ENCODE measurements around the gene PSD2. TPM values are rescaled to one million over a fixed set of nuclear protein-coding genes. Genes with fewer than 3 reads are reported as not detected.

The PSD2 gene
- total and polyA plus RNA-seq, 4 donors: 0.30 to 0.62 (median 0.41) TPM; not detected in 1

GRCh38 chr5:139867581-139867980 lies 72.0 kb downstream of the PSD2 start:
- intact Hi-C loops (cut with DNase I): no loop called here
- Histone ChIP-seq H3K4me3 (ENCODE audit: low read length in 2 of 2) (no peak overlapping the region), H3K9me3 (ENCODE audit: control insufficient read depth, low read length) (no peaks in the 10 kb centered on the region), H3K27me3 (ENCODE audit: control insufficient read depth in 1 of 2, insufficient read depth in 2 of 2, low read length in 1 of 2) (no peaks in the 10 kb centered on the region), H3K4me1 (ENCODE audit: control insufficient read depth in 1 of 2, insufficient read depth in 2 of 2, low read length in 2 of 2) (no peaks in the 10 kb centered on the region), H3K27ac (ENCODE audit: low read depth in 1 of 2, low read length in 2 of 2) (no peak overlapping the region), H3K36me3 (ENCODE audit: control insufficient read depth in 1 of 2, insufficient read depth in 2 of 2, low read length in 1 of 2) (no peaks in the 10 kb centered on the region)
- no peak for DNase-seq
- no peak for ATAC-seq (ENCODE audit: low FRiP score)

DNA sequence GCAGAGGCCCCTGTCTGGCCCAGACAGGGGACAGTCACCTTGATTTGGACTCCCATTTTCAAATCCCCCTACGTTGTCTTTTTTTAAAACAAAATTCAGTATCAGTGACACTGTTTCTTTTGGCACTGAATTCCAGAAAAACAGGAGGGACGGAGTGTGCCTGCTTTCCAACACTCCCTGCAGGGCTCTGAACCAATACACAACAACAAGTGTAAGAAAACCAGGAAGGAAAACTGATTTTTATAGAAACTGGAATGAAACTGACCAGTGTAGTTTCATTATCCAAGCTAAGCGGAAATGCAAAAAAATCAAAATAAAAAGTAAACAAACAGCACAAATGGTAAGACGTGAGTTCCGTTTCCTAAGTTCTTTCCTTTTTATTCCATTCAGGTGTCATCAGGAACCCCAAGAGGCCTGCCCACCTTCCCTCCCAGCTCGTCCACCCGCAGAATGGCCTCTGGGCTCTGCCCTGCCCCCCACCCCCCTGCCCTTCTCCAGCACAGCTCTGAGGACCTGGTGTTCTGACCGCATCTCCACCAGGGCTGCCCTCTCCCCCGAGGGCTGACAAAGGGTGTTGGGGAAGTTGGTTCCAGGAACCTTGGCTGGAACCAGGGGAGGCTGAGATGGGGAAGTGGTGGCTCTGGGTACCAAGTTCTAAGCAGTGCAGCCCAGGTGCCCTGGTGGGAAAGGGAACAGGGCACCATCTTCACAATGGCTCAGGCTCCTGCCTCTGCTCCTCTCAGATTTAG lies 73.6 kb downstream of the PSD2 start:
- Histone ChIP-seq H3K4me3 (ENCODE audit: low read length in 2 of 2) (no peak overlapping the region), H3K36me3 (ENCODE audit: control insufficient read depth in 1 of 2, insufficient read depth in 2 of 2, low read length in 1 of 2) (no peaks in the 10 kb centered on the region), H3K27me3 (ENCODE audit: control insufficient read depth in 1 of 2, insufficient read depth in 2 of 2, low read length in 1 of 2) (no peaks in the 10 kb centered on the region), H3K4me1 (ENCODE audit: control insufficient read depth in 1 of 2, insufficient read depth in 2 of 2, low read length in 2 of 2) (no peaks in the 10 kb centered on the region), H3K9me3 (ENCODE audit: control insufficient read depth, low read length) (no peaks in the 10 kb centered on the region), H3K27ac (ENCODE audit: low read depth in 1 of 2, low read length in 2 of 2) (no peak overlapping the region)
- intact Hi-C loops (cut with DNase I): no loop called here
- no peak for DNase-seq
- 46 to 49% methylated on average over 9 of the region's 9 CpGs for WGBS, 2 donors
- ATAC-seq (ENCODE audit: low FRiP score): no peak

DNA sequence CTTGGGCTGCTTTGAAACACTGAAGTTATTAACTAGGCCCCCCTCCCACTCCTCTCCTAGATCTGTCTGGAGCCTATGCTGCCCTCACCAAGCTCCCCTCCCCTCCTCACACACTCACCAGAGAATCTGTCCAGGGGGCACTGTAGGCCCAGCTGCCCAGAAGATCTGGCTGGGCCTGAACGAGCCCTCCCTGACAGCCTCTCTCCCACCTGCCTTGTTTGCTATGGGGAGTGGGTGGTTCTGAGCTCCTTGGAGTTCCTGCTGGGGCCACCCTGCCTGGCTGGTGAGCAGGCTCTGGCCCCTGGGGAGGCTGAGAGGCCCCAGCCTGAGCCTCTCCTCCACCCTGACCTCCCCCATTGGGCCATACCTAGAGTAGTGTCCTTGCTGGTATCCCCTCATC lies 75.1 kb downstream of the PSD2 start:
- 91 to 94% methylated on average over 1 of the region's 1 CpG for WGBS, 2 donors
- no peaks in the 10 kb centered on the region for H3K4me1 ChIP-seq (ENCODE audit: control insufficient read depth in 1 of 2, insufficient read depth in 2 of 2, low read length in 2 of 2)
- H3K9me3 ChIP-seq (ENCODE audit: control insufficient read depth, low read length): no peaks in the 10 kb centered on the region
- no peak for ATAC-seq (ENCODE audit: low FRiP score)
- H3K27me3 ChIP-seq (ENCODE audit: control insufficient read depth in 1 of 2, insufficient read depth in 2 of 2, low read length in 1 of 2): no peaks in the 10 kb centered on the region
- H3K4me3 ChIP-seq (ENCODE audit: low read length in 2 of 2): no peak overlapping the region
- intact Hi-C loops (cut with DNase I): no loop called here
- no peak overlapping the region for H3K27ac ChIP-seq (ENCODE audit: low read depth in 1 of 2, low read length in 2 of 2)
- no peak for DNase-seq
- no peaks in the 10 kb centered on the region for H3K36me3 ChIP-seq (ENCODE audit: control insufficient read depth in 1 of 2, insufficient read depth in 2 of 2, low read length in 1 of 2)

DNA sequence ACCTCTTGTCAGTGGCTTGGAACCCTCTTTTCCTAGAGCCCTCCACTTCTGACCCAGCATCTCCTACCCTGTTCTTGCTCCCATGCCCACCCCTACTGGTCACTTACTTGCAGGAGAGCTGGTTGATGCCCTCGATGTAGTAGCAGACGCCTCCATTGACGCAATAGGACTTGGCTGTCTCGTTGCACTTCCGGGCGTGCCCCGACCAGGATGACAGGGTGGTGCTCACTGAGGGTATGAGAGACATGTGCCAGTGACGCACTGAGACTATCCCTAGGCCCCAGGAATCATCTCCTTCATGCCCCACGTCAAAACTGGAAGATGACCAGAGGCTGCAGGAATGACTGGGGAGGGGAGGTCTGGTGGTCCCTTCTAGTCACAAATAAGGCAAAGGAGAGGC lies 76.0 kb downstream of the PSD2 start:
- 94 to 96% methylated on average over 9 of the region's 9 CpGs for WGBS, 2 donors
- DNase-seq: no peak
- H3K27ac ChIP-seq (ENCODE audit: low read depth in 1 of 2, low read length in 2 of 2): no peak overlapping the region

GRCh38 chr5:139872052-139872766 lies 76.6 kb downstream of the PSD2 start:
- H3K4me1 ChIP-seq (ENCODE audit: control insufficient read depth in 1 of 2, insufficient read depth in 2 of 2, low read length in 2 of 2): no peaks in the 10 kb centered on the region
- no peak overlapping the region for H3K4me3 ChIP-seq (ENCODE audit: low read length in 2 of 2)
- no peaks in the 10 kb centered on the region for H3K36me3 ChIP-seq (ENCODE audit: control insufficient read depth in 1 of 2, insufficient read depth in 2 of 2, low read length in 1 of 2)
- no peaks in the 10 kb centered on the region for H3K9me3 ChIP-seq (ENCODE audit: control insufficient read depth, low read length)
- ATAC-seq (ENCODE audit: low FRiP score): no peak
- 89 to 94% methylated on average over 9 of the region's 9 CpGs for WGBS, 2 donors
- H3K27me3 ChIP-seq (ENCODE audit: control insufficient read depth in 1 of 2, insufficient read depth in 2 of 2, low read length in 1 of 2): no peaks in the 10 kb centered on the region
- H3K27ac ChIP-seq (ENCODE audit: low read depth in 1 of 2, low read length in 2 of 2): no peak overlapping the region
- intact Hi-C loops (cut with DNase I): no loop called here
- DNase-seq: no peak

More for the DNA sequence above, 76.0 kb downstream of the PSD2 start:
- intact Hi-C loops (cut with DNase I): no loop called here
- Histone ChIP-seq H3K27me3 (ENCODE audit: control insufficient read depth in 1 of 2, insufficient read depth in 2 of 2, low read length in 1 of 2) (no peaks in the 10 kb centered on the region), H3K36me3 (ENCODE audit: control insufficient read depth in 1 of 2, insufficient read depth in 2 of 2, low read length in 1 of 2) (no peaks in the 10 kb centered on the region), H3K9me3 (ENCODE audit: control insufficient read depth, low read length) (no peaks in the 10 kb centered on the region), H3K4me3 (ENCODE audit: low read length in 2 of 2) (no peak overlapping the region), H3K4me1 (ENCODE audit: control insufficient read depth in 1 of 2, insufficient read depth in 2 of 2, low read length in 2 of 2) (no peaks in the 10 kb centered on the region)
- ATAC-seq (ENCODE audit: low FRiP score): no peak

GRCh38 chr5:139872851-139873794 lies 77.5 kb downstream of the PSD2 start:
- WGBS, 2 donors: 87% methylated on average over 15 to 16 of the region's 16 CpGs
- H3K27me3 ChIP-seq (ENCODE audit: control insufficient read depth in 1 of 2, insufficient read depth in 2 of 2, low read length in 1 of 2): no peaks in the 10 kb centered on the region
- H3K9me3 ChIP-seq (ENCODE audit: control insufficient read depth, low read length): no peaks in the 10 kb centered on the region
- no peaks in the 10 kb centered on the region for H3K36me3 ChIP-seq (ENCODE audit: control insufficient read depth in 1 of 2, insufficient read depth in 2 of 2, low read length in 1 of 2)
- H3K27ac ChIP-seq (ENCODE audit: low read depth in 1 of 2, low read length in 2 of 2): no peak overlapping the region
- H3K4me3 ChIP-seq (ENCODE audit: low read length in 2 of 2): no peak overlapping the region
- DNase-seq: no peak
- ATAC-seq (ENCODE audit: low FRiP score): no peak
- H3K4me1 ChIP-seq (ENCODE audit: control insufficient read depth in 1 of 2, insufficient read depth in 2 of 2, low read length in 2 of 2): no peaks in the 10 kb centered on the region
- intact Hi-C loops (cut with DNase I): no loop called here

DNA sequence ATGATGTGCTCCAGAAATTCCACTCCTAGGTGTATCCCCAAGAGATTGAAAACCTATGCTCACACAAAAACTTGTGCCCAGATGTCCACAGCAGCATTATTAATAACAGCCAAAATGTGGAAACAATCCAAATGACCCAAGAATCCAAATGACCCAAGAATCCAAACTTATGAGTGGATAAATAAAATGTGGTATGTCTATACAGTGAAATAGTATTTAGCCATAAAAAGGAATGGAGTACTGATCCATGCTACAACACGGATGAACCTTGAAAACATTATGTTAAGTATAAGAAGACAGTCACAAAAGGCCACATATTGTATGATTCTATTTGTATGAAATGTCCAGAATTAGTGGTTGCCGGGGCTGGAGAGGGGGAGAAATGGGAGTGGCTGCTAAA lies 80.3 kb downstream of the PSD2 start:
- H3K4me3 ChIP-seq (ENCODE audit: low read length in 2 of 2): no peak overlapping the region
- WGBS, 2 donors: 73% methylated on average over 2 of the region's 2 CpGs
- H3K4me1 ChIP-seq (ENCODE audit: control insufficient read depth in 1 of 2, insufficient read depth in 2 of 2, low read length in 2 of 2): no peaks in the 10 kb centered on the region
- H3K36me3 ChIP-seq (ENCODE audit: control insufficient read depth in 1 of 2, insufficient read depth in 2 of 2, low read length in 1 of 2): peaks cover 0 to 2% of the 10 kb centered on the region in 2 donors
- no peaks in the 10 kb centered on the region for H3K9me3 ChIP-seq (ENCODE audit: control insufficient read depth, low read length)
- intact Hi-C loops (cut with DNase I): no loop called here
- DNase-seq: no peak
- no peak overlapping the region for H3K27ac ChIP-seq (ENCODE audit: low read depth in 1 of 2, low read length in 2 of 2)
- ATAC-seq (ENCODE audit: low FRiP score): no peak
- no peaks in the 10 kb centered on the region for H3K27me3 ChIP-seq (ENCODE audit: control insufficient read depth in 1 of 2, insufficient read depth in 2 of 2, low read length in 1 of 2)

- Histone ChIP-seq H3K4me3 (ENCODE audit: low read length in 2 of 2) (no peak overlapping the region), H3K27ac (ENCODE audit: low read depth in 1 of 2, low read length in 2 of 2) (no peak overlapping the region), H3K9me3 (ENCODE audit: control insufficient read depth, low read length) (no peaks in the 10 kb centered on the region), H3K36me3 (ENCODE audit: control insufficient read depth in 1 of 2, insufficient read depth in 2 of 2, low read length in 1 of 2) (peaks cover 0 to 2% of the 10 kb centered on the region in 2 donors), H3K4me1 (ENCODE audit: control insufficient read depth in 1 of 2, insufficient read depth in 2 of 2, low read length in 2 of 2) (no peaks in the 10 kb centered on the region), H3K27me3 (ENCODE audit: control insufficient read depth in 1 of 2, insufficient read depth in 2 of 2, low read length in 1 of 2) (no peaks in the 10 kb centered on the region)
- intact Hi-C loops (cut with DNase I): no loop called here
- DNase-seq (no peak), ATAC-seq (ENCODE audit: low FRiP score) (no peak)
- 92 to 95% methylated on average over 6 of the region's 6 CpGs for WGBS, 2 donors
Observed at GRCh38 chr5:139877129-139877597, 81.6 kb downstream of the PSD2 start.
